WTC11 (cell line): ENCODE results near the gene WDR73.

Experiments used
- TEAD1 ChIP-seq: sonication (generic); formaldehyde crosslinking; IDR thresholded peaks from 2 replicates; pipeline ENCODE4 v1.8.0; 2022; ENCODE audit warnings: mild to moderate bottlenecking, missing genetic modification reagents
- TF ChIP-seq, protein P1 (sequence below): fragments of 200-600 bp; IDR thresholded peaks from 2 replicates; pipeline ENCODE4 v1.8.0; 2022; ENCODE audit warnings: antibody characterized with exemption
- TF ChIP-seq, protein P2 (sequence below): sonication (generic); formaldehyde crosslinking; IDR thresholded peaks from 2 replicates; pipeline ENCODE4 v1.8.1; 2022; ENCODE audit warnings: low read depth, mild to moderate bottlenecking, moderate library complexity, missing genetic modification reagents, borderline replicate concordance

DNA sequence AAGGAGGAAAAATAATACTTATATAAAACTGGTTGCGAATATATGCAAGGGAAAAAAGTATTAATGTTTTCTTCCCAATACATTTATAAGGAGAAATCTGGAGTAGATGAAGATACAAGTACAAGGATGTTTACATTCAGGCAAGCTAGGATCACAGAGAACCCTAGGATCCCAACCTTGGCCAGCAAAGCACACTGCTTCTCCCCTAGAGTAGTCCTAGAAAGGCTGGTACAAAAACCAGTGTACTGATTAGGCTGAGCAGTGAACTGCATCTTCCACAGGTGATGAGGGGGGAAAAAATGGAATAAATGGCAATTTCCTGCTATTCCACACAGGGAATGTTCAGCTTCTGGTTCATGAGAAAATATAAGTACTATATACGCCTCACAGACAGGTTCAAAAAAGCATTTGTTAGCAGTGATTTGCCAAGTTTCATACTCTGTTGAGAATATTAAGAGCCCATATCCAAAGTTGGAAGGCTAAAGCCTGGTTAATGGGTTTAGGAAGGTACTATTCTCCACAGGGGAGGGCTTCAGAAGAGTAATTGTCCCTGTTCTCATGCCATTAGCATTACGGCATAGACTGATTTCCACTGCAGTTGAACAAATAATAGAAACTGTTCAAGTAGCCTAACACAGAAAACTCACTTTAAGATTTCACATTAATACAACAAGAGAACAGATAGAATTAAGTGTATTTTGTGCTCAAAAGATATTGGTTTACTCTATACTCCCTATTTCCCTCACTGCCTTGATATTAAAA, 14.3 kb upstream of the WDR73 start:
- TF ChIP-seq, protein P1, sequence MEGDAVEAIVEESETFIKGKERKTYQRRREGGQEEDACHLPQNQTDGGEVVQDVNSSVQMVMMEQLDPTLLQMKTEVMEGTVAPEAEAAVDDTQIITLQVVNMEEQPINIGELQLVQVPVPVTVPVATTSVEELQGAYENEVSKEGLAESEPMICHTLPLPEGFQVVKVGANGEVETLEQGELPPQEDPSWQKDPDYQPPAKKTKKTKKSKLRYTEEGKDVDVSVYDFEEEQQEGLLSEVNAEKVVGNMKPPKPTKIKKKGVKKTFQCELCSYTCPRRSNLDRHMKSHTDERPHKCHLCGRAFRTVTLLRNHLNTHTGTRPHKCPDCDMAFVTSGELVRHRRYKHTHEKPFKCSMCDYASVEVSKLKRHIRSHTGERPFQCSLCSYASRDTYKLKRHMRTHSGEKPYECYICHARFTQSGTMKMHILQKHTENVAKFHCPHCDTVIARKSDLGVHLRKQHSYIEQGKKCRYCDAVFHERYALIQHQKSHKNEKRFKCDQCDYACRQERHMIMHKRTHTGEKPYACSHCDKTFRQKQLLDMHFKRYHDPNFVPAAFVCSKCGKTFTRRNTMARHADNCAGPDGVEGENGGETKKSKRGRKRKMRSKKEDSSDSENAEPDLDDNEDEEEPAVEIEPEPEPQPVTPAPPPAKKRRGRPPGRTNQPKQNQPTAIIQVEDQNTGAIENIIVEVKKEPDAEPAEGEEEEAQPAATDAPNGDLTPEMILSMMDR: no peak
- TF ChIP-seq, protein P2, sequence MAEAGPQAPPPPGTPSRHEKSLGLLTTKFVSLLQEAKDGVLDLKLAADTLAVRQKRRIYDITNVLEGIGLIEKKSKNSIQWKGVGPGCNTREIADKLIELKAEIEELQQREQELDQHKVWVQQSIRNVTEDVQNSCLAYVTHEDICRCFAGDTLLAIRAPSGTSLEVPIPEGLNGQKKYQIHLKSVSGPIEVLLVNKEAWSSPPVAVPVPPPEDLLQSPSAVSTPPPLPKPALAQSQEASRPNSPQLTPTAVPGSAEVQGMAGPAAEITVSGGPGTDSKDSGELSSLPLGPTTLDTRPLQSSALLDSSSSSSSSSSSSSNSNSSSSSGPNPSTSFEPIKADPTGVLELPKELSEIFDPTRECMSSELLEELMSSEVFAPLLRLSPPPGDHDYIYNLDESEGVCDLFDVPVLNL (CRISPR knock-in tag): no peak
- TF ChIP-seq TEAD1: no peak
